Measurements from ENCODE around the gene NPR2.

Gene NPR2

GRCh38 chr9:35791297-35791921, at the start of gene NPR2:
NPR2 (plus strand) TSS chr9:35791591; CDS start chr9:35792409, 818 bp downstream.
- DNase-seq: no peak

- DNase-seq: no peak
These were observed 49.7 kb upstream of the NPR2 start for GRCh38 chr9:35741740-35742139.

GRCh38 chr9:35743452-35743851, 47.9 kb upstream of the NPR2 start:
- DNase-seq: no peak

- DNase-seq: no peak
These were observed 47.4 kb upstream of the NPR2 start for GRCh38 chr9:35743880-35744518.

- DNase-seq: no peak
These were observed 45.8 kb upstream of the NPR2 start for GRCh38 chr9:35745569-35745968.

GRCh38 chr9:35746583-35746982, 44.8 kb upstream of the NPR2 start:
- DNase-seq: no peak

GRCh38 chr9:35748242-35748857, 43.0 kb upstream of the NPR2 start:
- no peak for DNase-seq

- peak; percentile 48 for DNase-seq
These were observed 42.4 kb upstream of the NPR2 start, which contains the start of the genes GBA2 and RGP1 for GRCh38 chr9:35748858-35749514. GBA2 (minus strand) TSS chr9:35749228; CDS start chr9:35748704, 524 bp downstream. RGP1 (plus strand) TSS chr9:35749287; CDS start chr9:35749756, 469 bp downstream.

GRCh38 chr9:35749515-35750255, 41.7 kb upstream of the NPR2 start:
- DNase-seq: peak; percentile 25

GRCh38 chr9:35750256-35750531, 41.2 kb upstream of the NPR2 start:
- DNase-seq: no peak

GRCh38 chr9:35753466-35753865, 37.9 kb upstream of the NPR2 start:
- no peak for DNase-seq

GRCh38 chr9:35754264-35754663, 37.1 kb upstream of the NPR2 start, which contains the start of gene MSMP:
MSMP (minus strand) TSS chr9:35754276; CDS start chr9:35754129, 147 bp downstream.
- no peak for DNase-seq

- DNase-seq: no peak
These were observed 36.3 kb upstream of the NPR2 start for GRCh38 chr9:35755071-35755470.

- peak; percentile 76 for DNase-seq
These were observed 34.8 kb upstream of the NPR2 start for GRCh38 chr9:35756275-35757225.

- no peak for DNase-seq
These were observed 34.0 kb upstream of the NPR2 start for GRCh38 chr9:35757226-35757891.

- DNase-seq: no peak
These were observed 33.5 kb upstream of the NPR2 start for GRCh38 chr9:35757892-35758275.

GRCh38 chr9:35758475-35759050, 32.8 kb upstream of the NPR2 start:
- DNase-seq: no peak

GRCh38 chr9:35759795-35760194, 31.6 kb upstream of the NPR2 start:
- DNase-seq: no peak

- DNase-seq: no peak
These were observed 30.7 kb upstream of the NPR2 start for GRCh38 chr9:35760651-35761050.

GRCh38 chr9:35763181-35763580, 28.2 kb upstream of the NPR2 start:
- DNase-seq: no peak

GRCh38 chr9:35763803-35764202, 27.6 kb upstream of the NPR2 start:
- DNase-seq: no peak

Data from activated CD4-positive, alpha-beta T cell treated with anti-CD3 and anti-CD28 coated beads, Interleukin-2, amount 50 U/mL, for 1 hour (primary cell).